ENCODE measurements around the gene PML.
"Not testable (repeated sequence)": the region's sequence is repeated elsewhere in the genome, so short reads cannot be mapped to it uniquely, and the experiment has no call there.

PML gene

GRCh38 chr15:73954188-73955145, 40.0 kb upstream of the PML start:
- no peak overlapping the region for H3K4me3 ChIP-seq (ENCODE audit: low read length)
- TF ChIP-seq ZNF274 (IDR thresholded peaks at IDR 0.05; ENCODE audit: low read depth, low read length) = no peak

- no peak for TF ChIP-seq ZNF274 (IDR thresholded peaks at IDR 0.05; ENCODE audit: low read depth, low read length)
- H3K4me3 ChIP-seq (ENCODE audit: low read length) = no peak overlapping the region
Observed at GRCh38 chr15:73955326-73955725, 39.2 kb upstream of the PML start.

GRCh38 chr15:73955861-73956742, 38.4 kb upstream of the PML start:
- no peak overlapping the region for H3K4me3 ChIP-seq (ENCODE audit: low read length)
- no peak for TF ChIP-seq ZNF274 (IDR thresholded peaks at IDR 0.05; ENCODE audit: low read depth, low read length)

GRCh38 chr15:73956743-73957135, 37.8 kb upstream of the PML start:
- H3K4me3 ChIP-seq (ENCODE audit: low read length) = no peak overlapping the region
- no peak for TF ChIP-seq ZNF274 (IDR thresholded peaks at IDR 0.05; ENCODE audit: low read depth, low read length)

- H3K4me3 ChIP-seq (ENCODE audit: low read length) = no peak overlapping the region
- TF ChIP-seq ZNF274 (IDR thresholded peaks at IDR 0.05; ENCODE audit: low read depth, low read length) = no peak
Observed at GRCh38 chr15:73957276-73957675, 37.2 kb upstream of the PML start.

GRCh38 chr15:73957785-73958184, 36.7 kb upstream of the PML start:
- TF ChIP-seq ZNF274 (IDR thresholded peaks at IDR 0.05; ENCODE audit: low read depth, low read length) = no peak
- no peak overlapping the region for H3K4me3 ChIP-seq (ENCODE audit: low read length)

- TF ChIP-seq ZNF274 (IDR thresholded peaks at IDR 0.05; ENCODE audit: low read depth, low read length) = no peak
Observed at GRCh38 chr15:73959012-73959581, 35.4 kb upstream of the PML start.

GRCh38 chr15:73959801-73960200, 34.7 kb upstream of the PML start:
- no peak overlapping the region for H3K4me3 ChIP-seq (ENCODE audit: low read length)
- TF ChIP-seq ZNF274 (IDR thresholded peaks at IDR 0.05; ENCODE audit: low read depth, low read length) = no peak

More at GRCh38 chr15:73959012-73959581, 35.4 kb upstream of the PML start:
- H3K4me3 ChIP-seq (ENCODE audit: low read length) = no peak overlapping the region

- H3K4me3 ChIP-seq (ENCODE audit: low read length) = not testable (repeated sequence)
Observed at GRCh38 chr15:73960472-73961070, 33.9 kb upstream of the PML start.

- no peak for TF ChIP-seq ZNF274 (IDR thresholded peaks at IDR 0.05; ENCODE audit: low read depth, low read length)
- H3K4me3 ChIP-seq (ENCODE audit: low read length) = no peak overlapping the region
Observed at GRCh38 chr15:73962433-73962832, 32.1 kb upstream of the PML start.

- no peak for TF ChIP-seq ZNF274 (IDR thresholded peaks at IDR 0.05; ENCODE audit: low read depth, low read length)
- no peak overlapping the region for H3K4me3 ChIP-seq (ENCODE audit: low read length)
Observed at GRCh38 chr15:73964736-73965093, 29.8 kb upstream of the PML start.

- H3K4me3 ChIP-seq (ENCODE audit: low read length) = peak overlapping the region; percentile 6; the same call in 1 of the 2 replicates
- no peak for TF ChIP-seq ZNF274 (IDR thresholded peaks at IDR 0.05; ENCODE audit: low read depth, low read length)
Observed at GRCh38 chr15:73965094-73965757, 29.3 kb upstream of the PML start.

- no peak for TF ChIP-seq ZNF274 (IDR thresholded peaks at IDR 0.05; ENCODE audit: low read depth, low read length)
- H3K4me3 ChIP-seq (ENCODE audit: low read length) = peak overlapping the region; percentile 6; the same call in 1 of the 2 replicates
Observed at GRCh38 chr15:73965758-73966113, 28.8 kb upstream of the PML start.

- H3K4me3 ChIP-seq (ENCODE audit: low read length) = no peak overlapping the region
- TF ChIP-seq ZNF274 (IDR thresholded peaks at IDR 0.05; ENCODE audit: low read depth, low read length) = no peak
Observed at GRCh38 chr15:73968461-73968860, 26.1 kb upstream of the PML start.

Data from GM08714 (cell line).